Subcutaneous adipose tissue (tissue), 4 donors: ENCODE data around the gene IGSF9B. TPM values are rescaled to one million over a fixed set of nuclear protein-coding genes. Genes with fewer than 3 reads are reported as not detected.

Experiments used
- total RNA-seq, 4 donors: library from RNA; depleted of rRNA; stranded (reverse); fragments of >200 nt; gene quantifications; one replicate each; pipeline ENCODE4 v1.1.0, GENCODE V29; 2016
- TF ChIP-seq, protein P1 (sequence below): fragments of 450-650 bp; IDR thresholded peaks from one replicate; pipeline ENCODE4 v1.5.1; 2016; ENCODE audit warnings: low read depth, mild to moderate bottlenecking, control low read depth, antibody characterized with exemption, moderate library complexity

IGSF9B gene
- total RNA-seq, 4 donors from 2014 or later, result 1.0 to 6.8 (median 2.3) TPM

DNA sequence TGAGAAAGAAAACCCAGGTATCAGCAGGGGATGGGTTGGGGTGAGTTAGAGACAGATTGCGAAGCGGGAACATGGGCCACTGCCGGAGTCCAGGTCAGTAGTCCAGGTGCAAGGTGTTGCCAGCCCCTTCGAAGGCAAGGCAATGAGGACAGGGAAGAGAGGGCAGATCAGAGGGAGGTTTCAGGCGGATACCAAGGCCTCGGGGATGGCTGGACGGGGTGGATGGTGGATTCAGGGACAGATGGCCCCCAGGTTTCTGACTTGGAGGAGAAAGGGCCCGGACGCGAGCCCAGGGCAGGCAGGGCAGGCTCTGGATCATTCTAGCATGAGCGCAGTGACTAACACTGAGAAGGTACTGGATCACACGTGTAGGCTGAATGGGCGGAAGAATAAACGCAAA lies 25.4 kb upstream of the IGSF9B start:
- TF ChIP-seq, protein P1, sequence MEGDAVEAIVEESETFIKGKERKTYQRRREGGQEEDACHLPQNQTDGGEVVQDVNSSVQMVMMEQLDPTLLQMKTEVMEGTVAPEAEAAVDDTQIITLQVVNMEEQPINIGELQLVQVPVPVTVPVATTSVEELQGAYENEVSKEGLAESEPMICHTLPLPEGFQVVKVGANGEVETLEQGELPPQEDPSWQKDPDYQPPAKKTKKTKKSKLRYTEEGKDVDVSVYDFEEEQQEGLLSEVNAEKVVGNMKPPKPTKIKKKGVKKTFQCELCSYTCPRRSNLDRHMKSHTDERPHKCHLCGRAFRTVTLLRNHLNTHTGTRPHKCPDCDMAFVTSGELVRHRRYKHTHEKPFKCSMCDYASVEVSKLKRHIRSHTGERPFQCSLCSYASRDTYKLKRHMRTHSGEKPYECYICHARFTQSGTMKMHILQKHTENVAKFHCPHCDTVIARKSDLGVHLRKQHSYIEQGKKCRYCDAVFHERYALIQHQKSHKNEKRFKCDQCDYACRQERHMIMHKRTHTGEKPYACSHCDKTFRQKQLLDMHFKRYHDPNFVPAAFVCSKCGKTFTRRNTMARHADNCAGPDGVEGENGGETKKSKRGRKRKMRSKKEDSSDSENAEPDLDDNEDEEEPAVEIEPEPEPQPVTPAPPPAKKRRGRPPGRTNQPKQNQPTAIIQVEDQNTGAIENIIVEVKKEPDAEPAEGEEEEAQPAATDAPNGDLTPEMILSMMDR, result no peak

DNA sequence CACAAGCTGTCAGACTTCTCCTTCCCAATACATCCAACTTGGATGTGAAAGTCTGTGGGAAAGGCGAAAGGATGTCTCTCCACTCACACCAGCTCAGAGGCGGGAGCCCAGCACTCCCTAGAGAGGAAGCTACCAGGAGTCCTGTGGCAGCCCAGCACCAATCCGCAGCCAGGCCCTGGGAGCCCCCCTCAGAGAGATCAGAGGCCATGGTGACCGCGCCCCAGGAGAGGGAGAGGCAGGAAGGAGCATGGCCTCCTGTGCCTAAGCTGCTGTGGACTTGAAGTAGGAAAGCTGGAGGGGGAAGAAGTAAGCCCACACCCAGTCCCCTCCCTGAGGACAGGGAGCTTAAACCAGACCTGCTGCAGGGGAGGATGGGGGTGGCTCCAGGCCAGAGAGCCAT lies 24.4 kb upstream of the IGSF9B start:
- TF ChIP-seq, protein P1, result no peak

DNA sequence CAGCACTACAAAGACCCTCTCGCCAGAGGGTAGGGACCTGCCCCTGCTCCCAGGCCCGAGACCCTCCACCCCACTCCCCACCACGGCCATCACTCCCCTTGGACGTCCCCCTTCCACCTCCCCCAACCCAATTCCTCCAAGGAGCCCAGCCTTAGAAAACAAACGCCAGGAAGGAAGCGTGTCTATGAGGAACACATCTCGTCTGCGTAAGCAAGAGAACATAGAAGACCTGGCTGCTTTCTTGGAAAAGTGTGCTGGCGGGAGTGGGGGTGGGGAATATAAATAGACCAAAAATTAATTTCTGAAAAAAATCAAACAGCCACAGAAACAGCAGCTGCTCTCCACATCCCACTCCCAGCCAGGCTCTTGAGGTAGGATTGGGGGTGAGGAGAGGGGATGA lies 23.9 kb upstream of the IGSF9B start:
- TF ChIP-seq, protein P1, result no peak

DNA sequence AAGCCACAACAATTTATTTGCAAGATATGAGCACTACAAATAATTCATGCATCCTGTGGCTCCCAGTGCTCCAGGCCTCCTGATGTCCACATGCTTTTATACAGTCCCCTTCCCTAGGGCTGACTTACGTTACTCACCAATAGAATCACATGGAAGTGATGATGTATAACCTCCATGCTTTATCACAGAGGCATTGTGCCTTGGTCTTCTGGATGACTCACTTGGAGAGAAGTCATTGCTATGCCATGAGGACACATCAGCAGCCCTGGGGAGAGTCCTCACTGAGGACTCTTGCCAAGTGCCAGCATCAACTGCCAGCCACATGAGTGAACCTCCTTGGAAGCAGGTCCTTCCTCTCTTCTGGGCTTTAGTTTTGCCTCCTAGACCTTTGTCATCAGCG lies 22.0 kb upstream of the IGSF9B start:
- TF ChIP-seq, protein P1, result no peak

DNA sequence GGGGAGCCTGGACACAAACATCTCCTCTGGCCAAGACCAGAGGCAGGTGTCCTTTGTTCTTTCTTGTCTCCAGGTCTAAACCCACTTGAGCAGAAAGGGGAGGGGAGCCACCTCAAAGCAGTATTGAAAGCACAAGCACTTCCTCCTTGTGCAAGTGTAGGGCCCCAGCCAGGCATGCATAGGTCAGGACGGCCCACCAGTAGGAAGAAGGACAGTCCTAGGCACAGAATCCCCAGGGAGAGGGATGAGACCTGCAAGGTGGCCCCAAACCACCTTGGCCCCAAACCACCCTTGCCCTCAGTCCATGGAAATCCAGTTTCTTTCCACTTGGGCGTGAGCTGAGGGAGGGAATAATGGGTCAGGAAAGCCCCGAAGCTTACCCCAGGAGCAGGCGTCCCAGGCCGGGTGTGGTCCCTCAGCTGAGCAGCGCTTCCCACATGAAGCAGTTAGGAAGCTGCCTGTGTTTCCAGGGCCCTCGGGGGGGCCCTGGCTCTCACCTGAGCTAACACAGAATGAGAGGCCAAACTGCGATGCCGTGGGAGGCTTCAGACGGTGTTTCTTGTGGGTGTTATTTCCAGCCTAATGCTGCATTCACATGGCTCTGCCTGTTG lies 20.4 kb upstream of the IGSF9B start:
- TF ChIP-seq, protein P1, result no peak

DNA sequence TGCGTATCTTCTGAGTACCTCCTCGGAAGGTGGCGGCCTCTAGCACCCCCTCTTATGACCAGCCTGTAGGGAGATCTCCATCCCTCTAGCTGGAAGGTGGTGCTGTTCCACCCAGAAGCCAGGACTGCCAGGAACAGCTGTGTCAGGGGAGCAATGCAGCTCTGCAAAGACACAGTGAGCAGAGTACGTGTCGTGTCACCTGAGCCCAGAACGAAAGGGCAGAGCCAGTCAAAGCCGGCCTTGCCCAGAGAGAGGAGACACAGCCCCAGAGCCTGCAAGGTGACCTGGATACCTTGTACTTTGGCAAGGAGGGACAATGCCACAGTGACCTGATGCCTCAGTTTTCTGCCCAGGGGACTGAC lies 18.7 kb upstream of the IGSF9B start:
- TF ChIP-seq, protein P1, result no peak

DNA sequence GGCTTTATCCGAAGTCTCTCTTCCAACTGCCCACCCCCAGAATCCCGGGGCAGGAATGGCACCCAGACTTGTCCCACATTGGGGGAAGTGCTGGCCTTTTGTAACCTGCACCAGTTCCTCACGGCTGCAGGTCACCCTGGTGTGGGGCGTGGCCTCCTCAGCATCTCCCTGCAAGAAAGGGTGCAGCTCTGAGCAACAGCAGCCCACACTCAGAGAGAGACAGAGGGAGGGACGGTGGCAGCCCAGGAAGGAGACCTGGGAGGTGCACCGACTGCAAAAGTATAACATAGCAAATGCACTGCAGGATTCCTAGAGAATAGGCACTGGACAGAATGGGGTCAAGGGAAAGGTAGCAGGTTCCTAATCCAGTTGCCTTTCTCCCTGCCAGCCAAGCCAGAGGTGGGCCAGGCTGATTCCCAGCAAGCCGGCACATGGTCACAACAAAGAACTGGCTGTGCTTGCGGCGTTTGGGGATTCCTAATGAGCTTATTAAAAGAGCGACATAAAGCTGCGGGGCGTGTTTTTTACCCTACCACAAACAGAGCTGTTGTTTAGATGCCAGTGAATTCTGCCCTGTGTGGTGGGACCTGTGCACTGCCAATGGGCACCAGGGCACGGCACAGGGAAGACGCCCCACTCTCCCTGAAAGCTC lies 18.2 kb upstream of the IGSF9B start:
- TF ChIP-seq, protein P1, result no peak
